ENCODE data around the gene GTPBP4.
A peak's percentile ranks its signal among the peaks of the same experiment; 100 is the strongest.

Gene GTPBP4

GRCh38 chr10:987870-988666 is at the start of gene GTPBP4:
Gene GTPBP4 (plus strand): TSS chr10:988434. CDS start chr10:988480, 46 bp downstream.
- DNase-seq (ENCODE audit: low read depth), result peak; percentile 95

GRCh38 chr10:938941-939678 is 49.1 kb upstream of the GTPBP4 start:
- no peak for DNase-seq (ENCODE audit: low read depth)

DNA sequence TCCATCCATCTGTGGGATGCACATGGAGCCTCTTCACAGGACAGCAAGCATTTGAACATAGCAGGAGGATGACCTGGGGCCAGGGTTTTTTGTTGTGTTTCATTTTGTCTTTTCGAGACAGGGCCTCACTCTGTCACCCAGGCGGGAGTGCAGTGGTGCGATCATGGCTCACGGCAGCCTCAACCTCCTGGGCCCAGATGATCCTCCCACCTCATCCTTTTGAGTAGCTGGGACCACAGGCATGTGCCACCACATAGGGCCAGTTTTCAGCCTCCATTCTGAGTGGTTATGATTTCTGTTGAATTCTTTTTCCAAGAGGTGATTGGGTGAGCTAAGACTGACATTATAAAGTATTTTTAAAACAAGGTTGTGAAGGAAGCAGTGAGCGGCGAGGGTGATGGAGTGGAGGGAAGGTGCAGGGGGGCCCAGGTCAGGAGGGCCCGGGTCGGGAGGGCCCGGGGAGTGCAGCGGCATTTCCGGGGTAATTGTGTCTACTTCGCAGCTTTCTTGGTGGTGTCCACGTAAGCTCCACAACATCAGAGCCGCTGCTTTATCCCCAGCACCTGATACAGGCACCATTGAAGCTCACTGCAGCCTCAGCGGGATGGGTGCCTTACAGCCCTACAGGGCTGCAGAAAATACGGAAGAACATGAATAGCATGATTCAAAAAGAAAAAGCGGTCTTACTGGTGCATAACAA is 44.8 kb upstream of the GTPBP4 start:
- DNase-seq (ENCODE audit: low read depth), result no peak

DNA sequence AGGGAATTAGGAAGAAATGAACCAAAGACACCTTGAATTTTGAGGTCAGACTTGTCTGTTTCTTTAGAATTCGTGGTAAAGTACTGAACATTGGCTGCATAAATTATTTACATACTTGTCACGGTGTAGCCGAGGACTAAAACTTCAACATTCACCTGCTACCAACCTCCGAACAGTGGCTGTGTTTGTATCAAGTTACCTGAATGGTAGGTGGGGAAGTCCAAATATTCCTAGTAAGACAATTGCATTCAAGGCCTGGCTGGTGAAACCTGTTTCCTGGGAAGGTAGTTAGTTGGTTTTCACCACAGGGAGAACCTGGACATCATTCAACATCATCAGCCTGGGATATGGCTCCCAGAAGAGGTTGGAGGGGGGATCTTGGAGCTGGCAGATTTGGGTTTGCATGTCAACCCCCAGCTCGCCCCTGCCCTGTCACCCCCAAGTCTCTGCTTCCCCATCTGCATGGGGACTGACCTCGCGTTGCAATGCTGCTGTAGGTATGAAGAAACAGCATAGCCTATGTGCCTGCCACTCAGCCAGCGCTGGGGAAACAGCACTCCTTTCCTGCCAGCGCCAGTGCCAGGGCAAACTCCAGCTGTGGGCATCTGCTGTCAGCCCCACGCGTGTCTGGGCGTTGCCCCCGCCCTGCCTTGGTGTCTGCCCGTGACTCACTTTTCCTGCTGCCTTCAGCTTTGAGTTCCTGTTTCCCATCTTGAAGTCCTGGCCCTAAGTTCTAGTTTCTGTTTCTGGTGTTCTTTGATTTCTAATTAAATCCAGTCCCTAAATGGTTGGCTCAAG is 44.0 kb upstream of the GTPBP4 start:
- DNase-seq (ENCODE audit: low read depth), result no peak

- no peak for DNase-seq (ENCODE audit: low read depth)
Observed at GRCh38 chr10:945778-946177, 42.5 kb upstream of the GTPBP4 start.

- DNase-seq (ENCODE audit: low read depth), result no peak
Observed at GRCh38 chr10:947051-947450, 41.2 kb upstream of the GTPBP4 start.

- no peak for DNase-seq (ENCODE audit: low read depth)
Observed at GRCh38 chr10:947881-948280, 40.4 kb upstream of the GTPBP4 start.

DNA sequence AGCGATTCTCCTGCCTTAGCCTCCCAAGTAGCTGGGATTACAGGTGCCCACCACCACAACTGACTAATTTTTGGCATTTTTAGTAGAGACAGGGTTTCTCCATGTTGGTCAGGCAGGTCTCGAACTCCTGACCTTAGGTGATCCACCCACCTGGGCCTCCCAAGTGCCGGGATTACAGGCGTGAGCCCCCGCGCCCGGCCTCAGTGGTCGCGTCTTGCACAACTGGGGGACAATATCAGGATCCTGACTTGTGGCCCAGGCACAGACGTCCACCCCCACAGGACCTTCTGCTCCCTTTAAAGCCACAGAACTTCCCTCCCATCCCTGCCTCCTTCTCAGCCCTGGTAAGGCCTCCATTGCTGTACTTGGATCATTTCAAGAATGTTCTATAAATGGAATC is 39.9 kb upstream of the GTPBP4 start:
- no peak for DNase-seq (ENCODE audit: low read depth)

GRCh38 chr10:949446-949845 is 38.8 kb upstream of the GTPBP4 start:
- DNase-seq (ENCODE audit: low read depth), result no peak

DNA sequence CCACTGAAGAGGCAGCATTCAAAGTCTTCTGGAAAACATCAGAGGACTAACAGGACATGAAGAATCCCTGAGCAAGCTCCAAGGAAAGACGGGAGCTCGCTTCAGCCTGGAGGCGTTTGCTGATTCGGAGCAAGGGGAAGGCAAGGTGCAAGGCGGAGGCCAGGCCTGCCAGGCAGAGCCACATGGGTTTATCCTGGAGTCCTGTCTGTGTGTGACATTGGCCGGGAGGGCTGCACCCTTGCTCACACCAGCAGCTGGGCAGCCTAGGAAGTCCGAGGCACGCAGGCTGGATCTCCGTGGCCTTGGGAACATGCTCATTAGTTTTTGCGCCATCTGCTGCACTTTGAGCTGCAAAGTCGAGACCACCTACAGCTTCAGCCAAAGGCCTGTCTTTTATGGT is 34.4 kb upstream of the GTPBP4 start:
- DNase-seq (ENCODE audit: low read depth), result no peak

GRCh38 chr10:954396-954795 is 33.8 kb upstream of the GTPBP4 start:
- no peak for DNase-seq (ENCODE audit: low read depth)

- no peak for DNase-seq (ENCODE audit: low read depth)
Observed at GRCh38 chr10:955127-955819, 33.0 kb upstream of the GTPBP4 start.

DNA sequence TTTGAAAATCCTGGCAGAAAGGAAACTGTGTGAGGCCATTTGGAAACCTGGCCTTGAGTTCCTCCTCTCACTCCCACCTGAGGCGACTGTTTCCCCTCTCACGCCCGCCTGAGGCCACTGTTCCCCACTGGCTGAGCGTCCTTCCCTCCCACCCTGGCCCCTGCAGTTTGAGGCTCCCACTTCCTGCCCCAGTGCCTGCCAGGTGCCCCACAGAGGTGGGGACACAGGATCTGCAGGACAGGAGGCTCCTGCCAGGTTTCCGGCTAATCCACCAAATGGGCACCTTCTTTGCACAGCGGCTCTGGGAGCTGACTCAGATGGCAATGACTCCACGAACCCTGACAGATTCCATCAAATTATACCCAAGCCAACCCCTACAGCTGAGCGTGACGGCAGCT is 32.4 kb upstream of the GTPBP4 start:
- DNase-seq (ENCODE audit: low read depth), result no peak

- DNase-seq (ENCODE audit: low read depth), result no peak
Observed at GRCh38 chr10:958106-958505, 30.1 kb upstream of the GTPBP4 start.

- DNase-seq (ENCODE audit: low read depth), result no peak
Observed at GRCh38 chr10:958856-959255, 29.4 kb upstream of the GTPBP4 start.

GRCh38 chr10:962342-962741 is 25.9 kb upstream of the GTPBP4 start:
- no peak for DNase-seq (ENCODE audit: low read depth)

DNA sequence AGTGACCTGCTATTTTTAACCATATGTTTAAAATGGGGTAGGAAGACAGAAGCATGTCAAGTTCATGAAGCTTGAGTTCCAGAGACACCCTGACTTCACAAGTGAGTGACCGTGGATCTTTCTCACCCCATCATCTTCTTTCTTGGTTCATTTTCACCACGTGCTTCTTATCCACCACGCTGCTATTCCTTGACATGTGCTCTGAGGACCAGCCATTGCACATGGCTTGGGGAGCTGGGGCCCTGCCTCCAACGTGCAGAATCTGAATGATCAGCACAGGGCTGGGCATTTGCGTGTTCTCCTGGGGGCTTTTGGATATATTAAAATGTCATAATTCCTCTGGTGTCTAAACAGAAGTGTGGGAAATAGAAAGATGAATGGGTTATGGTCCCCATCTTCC is 25.0 kb upstream of the GTPBP4 start:
- DNase-seq (ENCODE audit: low read depth), result no peak

- DNase-seq (ENCODE audit: low read depth), result no peak
Observed at GRCh38 chr10:963655-964054, 24.6 kb upstream of the GTPBP4 start.

DNA sequence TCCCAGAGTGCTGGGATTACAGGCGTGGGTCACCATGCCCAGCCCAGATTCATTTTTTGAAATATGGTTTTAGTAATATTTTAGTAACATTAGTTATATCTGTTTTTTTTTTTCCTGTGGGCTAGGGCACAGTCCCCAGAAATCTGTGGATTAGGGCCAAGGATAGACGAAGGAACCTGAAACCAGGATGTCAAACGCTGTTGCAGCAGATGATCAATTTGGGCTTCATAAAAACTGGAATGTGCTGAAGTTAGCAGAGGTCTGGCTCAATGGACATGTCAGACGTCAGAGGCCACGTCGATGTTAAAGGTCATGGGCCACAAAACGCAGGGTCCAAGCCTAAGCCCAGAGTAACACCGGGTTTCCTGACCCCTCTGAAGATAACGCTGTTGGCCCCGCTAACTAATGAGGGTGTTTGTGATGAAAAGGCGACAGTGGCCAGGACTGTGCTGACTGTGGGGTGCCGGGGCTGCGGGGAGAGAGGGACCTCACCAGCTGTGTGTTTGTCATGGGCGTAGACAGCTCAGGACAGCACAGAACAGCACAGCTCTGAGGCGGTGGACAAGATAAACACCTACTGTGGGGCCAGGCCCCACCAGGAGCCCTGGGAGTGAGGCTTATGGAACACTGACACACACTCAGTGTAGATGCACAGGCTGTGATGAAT is 23.8 kb upstream of the GTPBP4 start:
- no peak for DNase-seq (ENCODE audit: low read depth)

DNA sequence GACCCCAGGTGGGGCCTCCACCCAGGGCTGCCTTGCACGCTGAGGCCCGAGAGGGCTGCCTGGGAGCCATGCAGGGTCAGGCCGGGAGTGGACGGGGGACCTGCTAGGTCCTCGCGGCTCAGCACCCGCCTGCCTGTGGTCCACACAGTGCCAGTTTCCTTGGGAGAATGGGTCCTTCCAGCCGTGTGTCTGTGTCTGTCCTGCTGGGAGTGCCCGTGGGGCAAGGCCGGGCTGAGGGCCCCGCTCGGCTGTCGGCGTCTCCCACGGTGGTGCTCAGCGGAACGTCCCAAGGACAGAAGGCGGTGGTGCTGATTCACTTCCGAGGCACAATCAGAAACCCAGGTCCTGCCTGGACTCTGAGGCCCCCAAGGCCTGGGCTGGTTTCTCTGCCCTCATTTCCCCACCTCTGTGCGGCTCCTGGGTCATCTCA is 23.2 kb upstream of the GTPBP4 start:
- no peak for DNase-seq (ENCODE audit: low read depth)

Measured in activated T-helper 9 cell treated with anti-CD3 and anti-CD28 coated beads, Interleukin-2, amount 50 U/mL, for 16 hours (primary cell).